HG03039 (cell line): ENCODE results near the gene TMEM156.

ENCODE experiments used
- ATAC-seq: cut with Tn5 transposase; IDR thresholded peaks from one replicate; pipeline ENCODE4 v1.9.1; 2021; ENCODE audit warnings: mild to moderate bottlenecking, moderate library complexity; ENCODE audit not compliant: unreplicated experiment

Gene TMEM156

DNA sequence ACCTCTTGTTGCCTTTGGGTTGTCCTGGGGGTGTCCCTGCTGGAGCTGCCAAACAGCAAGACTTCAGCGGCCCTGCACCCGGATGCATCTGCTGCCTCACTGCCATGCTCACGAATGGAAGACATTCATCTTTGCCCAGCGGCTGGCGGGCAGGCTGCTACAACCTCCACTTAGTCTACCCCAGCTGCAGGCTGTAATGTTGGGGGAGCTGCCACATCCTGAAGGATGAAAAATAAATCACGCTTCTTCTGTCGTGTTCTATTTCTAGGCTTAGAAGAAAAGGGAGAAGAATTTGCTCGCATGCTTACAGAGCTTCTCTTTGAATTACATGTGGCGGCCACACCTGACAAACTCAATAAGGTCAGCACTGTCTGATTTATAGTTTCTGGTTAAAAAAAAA lies 103.2 kb downstream of the TMEM156 start:
- no peak for ATAC-seq

DNA sequence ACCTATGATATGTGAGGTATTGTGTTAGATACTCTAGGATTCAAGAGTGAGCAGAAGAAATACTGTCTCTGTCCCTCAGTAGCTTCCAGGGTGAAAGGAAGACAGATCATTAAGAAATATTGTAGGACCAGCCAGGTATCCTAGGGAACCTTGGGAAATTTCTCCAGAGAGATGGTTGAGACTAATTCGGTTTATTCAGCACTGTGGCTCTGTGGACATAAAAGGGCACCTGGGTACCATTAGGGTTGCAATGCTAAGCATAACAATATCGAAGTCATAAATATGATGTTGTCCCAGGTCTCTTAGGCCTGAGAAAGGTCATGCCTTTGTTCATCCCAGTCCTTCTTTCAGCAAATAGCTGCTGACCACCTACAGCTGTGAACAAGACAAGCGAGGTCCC lies 103.6 kb downstream of the TMEM156 start:
- ATAC-seq = no peak

DNA sequence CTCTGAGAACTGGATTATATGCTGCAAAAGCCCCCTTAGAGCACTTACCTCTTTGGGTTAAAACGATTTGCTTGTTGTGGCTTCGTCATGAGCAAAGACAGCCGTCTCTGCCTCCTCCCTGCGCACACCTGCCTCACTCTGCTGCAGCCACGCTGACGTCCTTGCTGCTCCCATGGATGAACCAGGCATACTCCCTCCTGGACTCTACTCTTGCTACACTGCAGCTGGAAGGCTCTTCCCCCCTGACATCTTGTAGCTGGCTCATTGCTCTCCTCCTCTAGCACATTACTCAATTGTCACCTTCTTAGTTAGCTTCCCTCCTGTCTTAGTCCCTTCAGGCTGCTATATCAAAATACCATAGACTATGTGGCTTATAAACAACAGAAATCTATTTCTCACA lies 105.3 kb downstream of the TMEM156 start:
- no peak for ATAC-seq

- ATAC-seq = no peak
Measured at GRCh38 chr4:38925492-38926413, 106.5 kb downstream of the TMEM156 start.

DNA sequence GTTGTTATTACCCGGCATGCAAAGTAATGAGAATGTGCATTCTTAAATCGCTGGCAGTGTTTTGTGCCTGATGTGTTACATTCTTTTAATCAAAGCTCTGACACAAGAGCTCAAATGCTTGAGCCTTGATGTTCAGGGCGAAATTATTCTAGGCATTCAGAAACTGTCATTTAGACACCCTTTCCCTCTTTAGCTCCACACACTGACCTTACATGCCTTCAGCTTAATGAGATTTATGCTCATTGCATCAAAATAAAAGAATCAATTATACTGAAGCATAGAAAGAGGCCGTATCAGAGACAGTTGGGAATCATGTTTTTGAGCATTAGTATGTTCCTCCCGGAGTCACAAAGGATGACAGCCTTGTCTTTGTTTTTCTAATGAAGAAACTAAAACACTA lies 107.9 kb downstream of the TMEM156 start:
- no peak for ATAC-seq

DNA sequence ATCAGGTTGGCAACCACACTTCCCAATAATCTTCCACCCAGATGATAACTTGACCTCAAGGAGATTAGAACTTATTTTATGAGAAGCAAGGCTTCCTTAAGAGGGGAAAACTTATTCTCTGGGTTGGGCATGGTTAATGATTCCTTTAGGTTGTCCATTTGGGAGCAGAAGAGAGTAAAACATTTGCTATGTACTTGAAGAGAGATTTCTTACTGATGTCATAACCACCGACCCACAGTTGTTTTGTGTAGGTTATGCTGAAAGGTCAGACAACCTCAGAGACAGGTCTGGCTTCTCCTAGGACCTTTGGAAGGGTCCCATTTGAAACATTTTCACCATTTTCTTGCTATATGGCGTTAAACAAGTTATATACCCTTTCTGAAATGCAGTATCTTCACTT lies 108.5 kb downstream of the TMEM156 start:
- ATAC-seq = no peak

GRCh38 chr4:38921151-38921550 lies 111.1 kb downstream of the TMEM156 start:
- ATAC-seq = no peak

GRCh38 chr4:38920677-38921076 lies 111.5 kb downstream of the TMEM156 start:
- ATAC-seq = no peak

DNA sequence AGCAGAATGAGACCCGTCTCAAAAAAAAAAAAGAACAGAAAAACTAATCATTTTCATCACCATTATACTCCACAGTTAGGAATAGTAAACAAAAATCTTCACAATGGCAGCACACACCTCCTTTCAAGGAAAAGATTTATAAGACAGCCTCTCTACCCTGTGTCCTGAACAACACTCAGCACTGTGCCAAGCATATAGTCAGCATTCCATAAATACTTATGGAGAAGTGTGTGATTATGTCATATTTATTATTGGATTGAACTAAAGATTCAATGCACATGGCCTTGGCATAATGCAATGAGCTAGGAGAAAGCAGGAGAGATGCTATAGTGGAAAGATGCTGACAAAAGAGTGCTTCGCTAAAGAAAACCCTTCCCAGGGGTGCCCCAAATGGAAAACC lies 112.0 kb downstream of the TMEM156 start:
- ATAC-seq = no peak

- ATAC-seq = no peak
Measured at GRCh38 chr4:38919494-38919893, 112.7 kb downstream of the TMEM156 start.

DNA sequence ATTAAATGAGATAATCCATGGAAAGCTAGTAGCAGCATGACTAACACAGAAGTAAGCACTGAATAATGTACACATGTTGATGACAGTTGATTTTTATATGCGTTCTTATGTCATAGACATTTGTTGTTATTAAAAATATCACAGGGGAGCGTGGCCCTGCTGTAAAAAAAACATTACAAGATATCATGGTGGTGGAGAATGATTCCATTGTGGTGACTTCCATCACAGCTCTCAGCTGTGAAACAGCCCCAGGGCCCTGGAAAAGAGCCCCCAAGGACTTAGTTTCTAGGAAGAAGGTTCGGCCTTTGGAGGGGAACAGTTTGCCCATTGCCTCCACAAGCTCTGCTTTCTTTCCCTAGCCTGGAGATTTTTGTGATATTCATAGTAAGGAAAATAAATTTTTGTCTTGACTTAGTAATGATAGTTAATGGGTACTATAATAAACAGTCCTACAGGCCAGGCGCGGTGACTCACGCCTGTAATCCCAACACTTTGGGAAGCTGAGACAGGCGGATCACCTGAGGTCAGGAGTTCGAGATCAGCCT lies 114.7 kb downstream of the TMEM156 start:
- ATAC-seq = no peak
